ENCODE data around the gene PLD5. TPM values are rescaled to one million over a fixed set of nuclear protein-coding genes. Genes with fewer than 3 reads are reported as not detected.
"Not testable (repeated sequence)": the region's sequence is repeated elsewhere in the genome, so short reads cannot be mapped to it uniquely, and the experiment has no call there.

PLD5 gene
- polyA plus RNA-seq, 1 experiment: not detected

- Histone ChIP-seq H3K4me3 (ENCODE audit: low read depth, low read length) (no peak overlapping the region), H3K9me3 (ENCODE audit: control insufficient read depth, insufficient read depth, low read length) (peaks cover 9% of the 10 kb centered on the region; the same call in 1 of the 2 replicates), H3K27me3 (ENCODE audit: control insufficient read depth, insufficient read depth, low read length) (no peaks in the 10 kb centered on the region), H3K27ac (ENCODE audit: low read depth, low read length) (no peak overlapping the region)
- POLR2A ChIA-PET: no interaction called here
- CTCF ChIA-PET: interaction anchor here (0.8 kb wide), 1 partner anchor 83 kb away, joined by 3 read pairs; the partner anchor contains the start of gene MAP1LC3C
- TF ChIP-seq CTCF (IDR thresholded peaks at IDR 0.05; ENCODE audit: low read depth, low read length): no peak
- DNase-seq (ENCODE audit: low read depth, low spot score): no peak
Measured at GRCh38 chr1:242081446-242081845, 443.1 kb downstream of the PLD5 start.

DNA sequence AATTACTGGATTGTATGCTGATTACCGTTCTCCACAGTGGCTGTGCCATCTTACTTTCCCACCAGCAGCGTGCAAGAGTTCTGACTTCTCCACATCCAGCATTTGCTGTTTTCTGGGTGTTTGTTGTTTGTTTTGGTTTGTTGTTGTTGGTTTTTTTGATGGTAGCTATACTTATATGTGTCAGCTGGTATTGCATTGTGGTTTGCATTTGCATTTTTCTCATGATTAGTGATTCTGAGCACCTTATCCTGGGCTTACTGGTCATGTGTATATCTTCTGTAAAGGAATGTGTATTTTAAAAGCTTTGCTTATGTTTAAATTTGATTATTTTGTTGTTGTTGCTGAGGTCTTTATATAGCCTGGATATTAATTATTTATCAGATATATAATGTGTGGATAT, 458.7 kb downstream of the PLD5 start:
- TF ChIP-seq CTCF (IDR thresholded peaks at IDR 0.05; ENCODE audit: low read depth, low read length): no peak
- POLR2A ChIA-PET: no interaction called here
- Histone ChIP-seq H3K27ac (ENCODE audit: low read depth, low read length) (no peak overlapping the region), H3K9me3 (ENCODE audit: control insufficient read depth, insufficient read depth, low read length) (peaks cover 23% of the 10 kb centered on the region), H3K27me3 (ENCODE audit: control insufficient read depth, insufficient read depth, low read length) (no peaks in the 10 kb centered on the region), H3K4me3 (ENCODE audit: low read depth, low read length) (no peak overlapping the region)
- no peak for DNase-seq (ENCODE audit: low read depth, low spot score)
- CTCF ChIA-PET: no interaction called here

DNA sequence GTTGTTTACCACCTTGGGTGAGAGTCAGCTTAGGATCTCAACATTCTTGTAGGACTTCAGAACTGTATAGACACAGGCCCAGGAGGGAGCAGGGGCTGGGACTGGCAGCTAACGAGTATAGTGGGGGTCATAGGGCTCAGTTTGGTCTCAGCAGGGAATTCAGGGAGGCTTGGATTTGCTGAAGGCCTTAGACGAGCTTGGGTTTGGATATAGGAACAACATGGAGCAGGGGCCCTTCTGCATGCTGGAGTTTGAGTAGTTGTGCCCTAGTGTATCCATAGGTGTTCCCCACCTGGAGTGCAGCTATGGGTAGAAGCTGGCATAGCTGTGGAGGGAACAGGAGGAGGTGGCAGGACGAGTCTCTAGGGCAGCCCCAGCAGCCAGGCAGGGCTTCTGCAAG, 462.2 kb downstream of the PLD5 start:
- H3K4me3 ChIP-seq (ENCODE audit: low read depth, low read length): no peak overlapping the region
- H3K27me3 ChIP-seq (ENCODE audit: control insufficient read depth, insufficient read depth, low read length): no peaks in the 10 kb centered on the region
- no peak for DNase-seq (ENCODE audit: low read depth, low spot score)
- no peak overlapping the region for H3K27ac ChIP-seq (ENCODE audit: low read depth, low read length)
- no peak for TF ChIP-seq CTCF (IDR thresholded peaks at IDR 0.05; ENCODE audit: low read depth, low read length)
- CTCF ChIA-PET: no interaction called here
- POLR2A ChIA-PET: no interaction called here
- peaks cover 48% of the 10 kb centered on the region for H3K9me3 ChIP-seq (ENCODE audit: control insufficient read depth, insufficient read depth, low read length)

GRCh38 chr1:242059976-242060375, 464.5 kb downstream of the PLD5 start:
- ChIA-PET POLR2A (no interaction called here), CTCF (interaction anchor here (0.5 kb wide), 1 partner anchor 12 kb away, joined by 3 read pairs; no protein-coding TSS in a partner anchor)
- Histone ChIP-seq H3K9me3 (ENCODE audit: control insufficient read depth, insufficient read depth, low read length) (peaks cover 55% of the 10 kb centered on the region), H3K27ac (ENCODE audit: low read depth, low read length) (no peak overlapping the region), H3K4me3 (ENCODE audit: low read depth, low read length) (no peak overlapping the region), H3K27me3 (ENCODE audit: control insufficient read depth, insufficient read depth, low read length) (no peaks in the 10 kb centered on the region)
- no peak for DNase-seq (ENCODE audit: low read depth, low spot score)
- TF ChIP-seq CTCF (IDR thresholded peaks at IDR 0.05; ENCODE audit: low read depth, low read length): no peak

DNA sequence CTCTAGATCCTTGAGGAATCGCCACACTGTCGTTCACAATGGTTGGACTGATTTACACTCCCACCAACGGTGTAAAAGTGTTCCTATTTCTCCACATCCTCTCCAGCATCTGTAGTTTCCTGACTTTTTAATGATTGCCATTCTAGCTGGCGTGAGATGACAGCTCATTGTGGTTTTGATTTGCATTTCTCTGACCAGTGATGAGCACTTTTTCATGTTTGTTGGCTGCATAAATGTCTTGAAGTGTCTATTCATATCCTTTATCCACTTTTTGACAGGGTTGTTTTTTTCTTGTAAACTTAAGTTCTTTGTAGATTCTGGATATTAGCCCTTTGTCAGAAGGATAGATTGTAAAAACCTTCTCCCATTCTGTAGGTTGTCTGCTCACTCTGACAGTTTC, 465.9 kb downstream of the PLD5 start:
- not testable (repeated sequence) for DNase-seq (ENCODE audit: low read depth, low spot score)

GRCh38 chr1:242058181-242058580, 466.3 kb downstream of the PLD5 start:
- H3K27me3 ChIP-seq (ENCODE audit: control insufficient read depth, insufficient read depth, low read length); H3K27ac ChIP-seq (ENCODE audit: low read depth, low read length); POLR2A ChIA-PET; H3K4me3 ChIP-seq (ENCODE audit: low read depth, low read length); CTCF ChIA-PET; DNase-seq (ENCODE audit: low read depth, low spot score): not testable (repeated sequence)
- H3K9me3 ChIP-seq (ENCODE audit: control insufficient read depth, insufficient read depth, low read length): peaks cover 52% of the 10 kb centered on the region

More for the DNA sequence above, 465.9 kb downstream of the PLD5 start:
- H3K4me3 ChIP-seq (ENCODE audit: low read depth, low read length); H3K27me3 ChIP-seq (ENCODE audit: control insufficient read depth, insufficient read depth, low read length); CTCF ChIA-PET; H3K27ac ChIP-seq (ENCODE audit: low read depth, low read length); POLR2A ChIA-PET: not testable (repeated sequence)
- peaks cover 55% of the 10 kb centered on the region for H3K9me3 ChIP-seq (ENCODE audit: control insufficient read depth, insufficient read depth, low read length)

Measured in AG04450 (cell line).